ENCODE data around the gene TTC22. TPM values are rescaled to one million over a fixed set of nuclear protein-coding genes. Genes with fewer than 3 reads are reported as not detected.

The TTC22 gene
- total RNA-seq, 2 experiments from 2014 or later = 9.1 to 17.9 TPM

DNA sequence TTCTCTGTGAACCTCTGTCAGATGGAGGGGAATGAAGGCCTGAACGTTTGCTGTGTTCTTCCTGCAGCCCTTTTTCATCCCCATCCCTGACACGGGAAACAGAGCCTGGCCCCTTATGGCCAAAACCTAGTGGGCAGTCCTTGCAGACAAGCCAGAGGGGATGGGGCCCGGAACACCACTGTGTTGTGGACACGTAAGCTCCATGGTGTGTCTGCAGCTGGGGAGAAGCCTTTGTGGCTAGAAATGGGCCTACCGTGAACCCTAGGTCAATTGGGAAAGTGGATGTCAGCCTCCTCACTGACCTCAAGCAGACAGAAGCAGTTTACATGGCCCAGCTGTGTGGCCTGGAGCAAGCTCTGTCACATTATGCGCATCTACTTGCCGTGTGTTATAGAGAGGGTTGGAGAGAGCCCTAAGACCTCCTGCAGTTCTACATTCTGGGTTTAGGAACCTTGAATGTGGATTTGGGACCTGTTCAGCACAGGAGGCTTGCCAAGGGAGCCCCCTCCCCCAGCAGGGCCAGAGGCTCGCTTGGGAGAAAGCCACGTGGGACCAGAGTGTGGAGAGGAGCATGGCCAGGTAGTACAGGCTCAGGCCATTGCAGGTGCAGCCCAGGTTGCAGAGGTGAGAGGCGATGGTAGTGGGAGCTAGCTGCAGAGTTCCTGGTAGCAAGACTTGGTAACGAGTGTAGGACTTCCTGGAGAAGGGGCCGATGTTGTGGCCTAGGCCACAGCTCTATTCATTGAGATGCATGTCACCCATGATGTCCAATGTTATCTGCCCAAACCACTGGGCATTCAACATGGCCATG, 57.5 kb downstream of the TTC22 start:
- Mint-ChIP-seq H3K27me3 (no peaks in the 10 kb centered on the region), H3K4me3 (no peak overlapping the region), H3K27ac (no peak overlapping the region), H3K9me3 (ENCODE audit: low read depth) (no peaks in the 10 kb centered on the region), H3K36me3 (peaks cover 10% of the 10 kb centered on the region), H3K4me1 (no peaks in the 10 kb centered on the region)
- DNase-seq (no peak), ATAC-seq (no peak)
- CTCF ChIA-PET = no interaction called here

DNA sequence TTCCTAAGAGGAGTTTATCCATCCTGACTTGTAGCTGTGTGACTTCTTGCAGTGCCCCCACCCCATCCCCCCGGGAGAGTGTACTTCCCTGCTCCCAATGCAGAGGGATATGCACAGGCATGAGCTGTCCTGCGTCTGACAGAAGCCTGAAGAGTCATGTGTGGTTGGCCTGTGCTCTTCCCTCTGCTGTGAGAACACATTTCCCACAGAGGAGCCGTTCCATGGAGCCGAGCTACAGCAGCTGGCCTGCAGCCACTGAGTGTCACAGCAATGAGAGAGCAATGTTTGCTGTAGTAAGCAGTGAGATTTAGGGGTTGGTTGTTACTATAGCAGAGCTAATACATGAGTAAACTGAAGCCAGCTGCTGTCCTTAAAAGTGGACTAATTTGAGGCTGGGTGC, 58.8 kb downstream of the TTC22 start:
- Mint-ChIP-seq H3K36me3 (peaks cover 18% of the 10 kb centered on the region), H3K4me1 (no peaks in the 10 kb centered on the region), H3K27me3 (no peaks in the 10 kb centered on the region), H3K9me3 (ENCODE audit: low read depth) (no peaks in the 10 kb centered on the region), H3K27ac (no peak overlapping the region), H3K4me3 (no peak overlapping the region)
- CTCF ChIA-PET = no interaction called here
- DNase-seq = no peak
- no peak for ATAC-seq

DNA sequence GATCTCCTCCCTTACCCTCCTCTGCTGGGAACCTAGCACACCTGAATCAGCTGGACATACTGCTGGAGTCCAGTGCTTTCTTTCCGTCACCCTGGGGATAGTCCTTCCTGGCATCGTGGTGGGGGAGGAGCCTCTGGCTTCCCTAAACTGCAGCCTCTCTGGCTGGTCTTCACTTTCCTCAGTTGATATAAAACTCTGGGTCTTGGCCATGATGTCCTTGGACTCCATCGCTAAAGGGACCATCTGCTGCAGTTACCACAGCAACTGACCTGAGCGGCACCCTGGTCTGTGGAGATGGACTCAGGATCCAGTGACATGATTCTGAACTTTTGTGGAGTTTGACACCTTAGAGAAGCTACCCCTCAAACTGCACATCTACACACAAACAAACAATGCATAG, 59.6 kb downstream of the TTC22 start:
- Mint-ChIP-seq H3K9me3 (ENCODE audit: low read depth) (no peaks in the 10 kb centered on the region), H3K27me3 (no peaks in the 10 kb centered on the region), H3K27ac (no peak overlapping the region), H3K4me1 (no peaks in the 10 kb centered on the region), H3K36me3 (peaks cover 22% of the 10 kb centered on the region), H3K4me3 (no peak overlapping the region)
- no peak for ATAC-seq
- DNase-seq = no peak
- CTCF ChIA-PET = no interaction called here

DNA sequence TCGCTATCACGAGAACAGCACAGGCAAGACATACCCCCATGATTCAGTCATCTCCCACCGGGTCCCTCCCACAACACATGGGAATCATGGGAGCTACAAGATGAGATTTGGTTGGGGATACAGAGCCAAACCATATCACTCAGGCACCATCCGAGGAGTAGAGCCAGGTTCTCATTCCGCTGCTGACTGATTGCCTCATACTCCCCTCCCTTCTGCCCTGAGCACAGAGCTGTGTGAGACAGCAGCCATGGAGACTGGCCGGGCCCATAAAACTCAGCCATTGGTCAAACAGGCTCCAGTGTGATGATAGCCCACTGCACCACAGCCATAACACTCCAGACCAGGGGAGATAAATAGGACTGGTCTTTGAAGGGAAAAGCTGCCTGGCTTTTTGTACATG, 62.9 kb downstream of the TTC22 start:
- H3K4me3 Mint-ChIP-seq = no peak overlapping the region
- H3K36me3 Mint-ChIP-seq = peaks cover 33% of the 10 kb centered on the region
- H3K27me3 Mint-ChIP-seq = no peaks in the 10 kb centered on the region
- no peaks in the 10 kb centered on the region for H3K4me1 Mint-ChIP-seq
- DNase-seq = no peak
- CTCF ChIA-PET = no interaction called here
- no peaks in the 10 kb centered on the region for H3K9me3 Mint-ChIP-seq (ENCODE audit: low read depth)
- no peak overlapping the region for H3K27ac Mint-ChIP-seq
- no peak for ATAC-seq

DNA sequence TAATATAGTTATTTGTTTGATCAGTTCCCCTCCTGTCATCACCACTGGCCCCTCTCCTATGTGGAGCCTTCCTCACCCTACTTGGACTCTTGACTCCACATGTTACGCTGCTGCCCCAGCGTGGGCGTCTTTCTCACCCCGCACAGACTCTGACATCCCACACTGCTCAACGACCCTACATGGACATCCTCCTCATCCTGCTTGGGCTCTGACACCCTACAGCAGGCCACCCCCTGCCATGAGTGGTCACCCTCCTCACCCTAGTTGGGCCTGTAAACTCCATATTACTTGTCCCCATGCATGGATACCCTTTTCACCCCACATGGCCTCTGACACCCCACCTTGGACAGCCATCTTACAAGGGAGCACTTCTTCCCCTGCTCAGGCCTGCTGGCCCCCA, 64.4 kb downstream of the TTC22 start:
- ATAC-seq (no peak), DNase-seq (no peak)
- Mint-ChIP-seq H3K36me3 (peaks cover 30% of the 10 kb centered on the region), H3K27ac (no peak overlapping the region), H3K4me3 (no peak overlapping the region), H3K27me3 (no peaks in the 10 kb centered on the region), H3K9me3 (ENCODE audit: low read depth) (no peaks in the 10 kb centered on the region), H3K4me1 (peaks cover under 1% of the 10 kb centered on the region)
- CTCF ChIA-PET = no interaction called here

Other genes with a start within 250 kb of the TTC22 start
- not detected for gene FAM151A, start 177.8 kb downstream of the TTC22 start, total RNA-seq
- not detected for gene MROH7, start 159.5 kb downstream of the TTC22 start, total RNA-seq
- gene TTC4, start 85.5 kb downstream of the TTC22 start, total RNA-seq = 10 to 100 TPM; 19.6 to 26.3 TPM
- gene PARS2, start 36.8 kb downstream of the TTC22 start, total RNA-seq = 1 to 10 TPM; 5.0 to 6.4 TPM
- 100 to 1,000 TPM; 121 to 187 TPM for gene DHCR24, start 85.9 kb upstream of the TTC22 start, total RNA-seq
- gene TMEM61, start 179.3 kb upstream of the TTC22 start, total RNA-seq = not detected
- under 1 TPM; 0.07 to 0.12 TPM for gene BSND, start 197.6 kb upstream of the TTC22 start, total RNA-seq
- under 1 TPM in 1 of 2 experiments, not detected in 1; 0.07 TPM for gene PCSK9, start 238.2 kb upstream of the TTC22 start, total RNA-seq